HepG2 (cell line): ENCODE measurements around the gene C1orf35. TPM values are rescaled to one million over a fixed set of nuclear protein-coding genes. Genes with fewer than 3 reads are reported as not detected.

Experiments used
- ATAC-seq: fragments of 200-7000 bp; cut with Tn5 transposase; 3 replicates; pipeline ENCODE4 v1.9.1; 2020; ENCODE audit warnings: mild to moderate bottlenecking, moderate library complexity
- BruUV-seq: library from RNA; stranded (reverse); fragments of 400-500 nt; replicated peaks from 2 replicates; lab custom pipeline; 2021; lab: Mats Ljungman, UMichigan
- CTCF ChIA-PET: fragments of 300-600 bp; formaldehyde crosslinking; extraction: SDS; loops from one replicate; lab custom pipeline; 2021; ENCODE audit warnings: low total read pairs, inconsistent platforms, low intra/inter-chr PET ratio; lab: Yijun Ruan, JAX
- POLR2A ChIA-PET: fragments of 350-600 bp; sonication (Branson Sonifier 250); formaldehyde crosslinking; loops from one replicate; lab custom pipeline; 2020; ENCODE audit warnings: antibody characterized with exemption, inconsistent platforms; lab: Yijun Ruan, JAX
- DNase-seq: peaks from one replicate; pipeline ENCODE4 v3.0.0-alpha.2; 2015; ENCODE audit warnings: low spot score
- FAIRE-seq: peaks from 3 replicates; lab custom pipeline; 2011; peaks lifted over from hg19 to GRCh38; lab: Jason Lieb, UNC
- H2AFZ ChIP-seq: one replicate; pipeline ENCODE4 v1.6.1; 2011; ENCODE audit warnings: low read length, inconsistent platforms
- H3K27ac ChIP-seq: fragments of 300-600 bp; 3 replicates; pipeline ENCODE4 v1.8.0; 2011; ENCODE audit warnings: mixed run types, mild to moderate bottlenecking, mixed read lengths, low read length, inconsistent platforms; ENCODE audit not compliant: insufficient read depth; ENCODE audit errors: extremely low read length
- H3K27me3 ChIP-seq, 2 experiments: fragments of 200-600 bp in 1 of 2; 2 replicates in 1 of 2; 3 replicates in 1 of 2; pipeline versions ENCODE4 v1.6.0 to v1.8.0; 2011; ENCODE audit warnings: low read length in 2 of 2, mild to moderate bottlenecking in 2 of 2, moderate library complexity in 2 of 2, inconsistent platforms in 1 of 2; ENCODE audit not compliant: insufficient read depth in 2 of 2, control insufficient read depth in 1 of 2
- H3K36me3 ChIP-seq, 2 experiments: fragments of 200-600 bp in 1 of 2; replicated peaks in 1 of 2; 2 replicates in 1 of 2; 3 replicates in 1 of 2; pipeline versions ENCODE4 v1.5.1 to v1.8.0; 2011; ENCODE audit warnings: low read length in 2 of 2, inconsistent platforms in 1 of 2; ENCODE audit not compliant: insufficient read depth in 2 of 2, control insufficient read depth in 1 of 2
- H3K4me1 ChIP-seq: 2 replicates; pipeline ENCODE4 v1.5.1; 2012; ENCODE audit warnings: low read length, inconsistent platforms; ENCODE audit not compliant: insufficient read depth
- H3K4me2 ChIP-seq: 2 replicates; pipeline ENCODE4 v1.6.0; 2011; ENCODE audit warnings: low read depth, low read length, inconsistent platforms
- H3K4me3 ChIP-seq, 3 experiments: fragments of 200-600 bp in 1 of 3; sonication (generic), shearing (Covaris generic) in 1 of 3; replicated peaks in 1 of 3; 2 replicates each; pipeline ENCODE4 v1.5.1; 2011 to 2016; ENCODE audit warnings: low read length in 3 of 3, inconsistent platforms in 2 of 3, low read depth in 2 of 3, mild to moderate bottlenecking in 2 of 3, control low read depth in 1 of 3, mixed read lengths in 1 of 3; ENCODE audit not compliant: insufficient read depth in 1 of 3
- H3K79me2 ChIP-seq: one replicate; pipeline ENCODE4 v1.6.1; 2011; ENCODE audit warnings: low read length, inconsistent platforms; ENCODE audit not compliant: insufficient read depth
- H3K9ac ChIP-seq: 2 replicates; pipeline ENCODE4 v1.6.0; 2011; ENCODE audit warnings: mild to moderate bottlenecking, low read depth, low read length, inconsistent platforms; ENCODE audit not compliant: insufficient read depth
- H3K9me3 ChIP-seq: 2 replicates; pipeline ENCODE4 v1.5.1; 2012; ENCODE audit warnings: mild to moderate bottlenecking, low read length
- H4K20me1 ChIP-seq: 2 replicates; pipeline ENCODE4 v1.6.0; 2011; ENCODE audit warnings: inconsistent platforms, mild to moderate bottlenecking, low read length, moderate library complexity; ENCODE audit not compliant: insufficient read depth
- AGO2 ChIP-seq: fragments of 200-400 bp; formaldehyde crosslinking; optimal IDR thresholded peaks from 2 replicates; pipeline ENCODE3; 2017; ENCODE audit warnings: mild to moderate bottlenecking, low read depth, low read length, moderate library complexity
- ATF4 ChIP-seq, 2 experiments: fragments of 450-650 bp in 1 of 2; sonication (generic) in 1 of 2; formaldehyde crosslinking; IDR thresholded peaks; 2 replicates each; pipeline versions ENCODE4 v1.5.0 to v1.8.0; 2020 to 2022; ENCODE audit warnings: mild to moderate bottlenecking in 1 of 2, missing genetic modification reagents in 1 of 2
- FOXA1 ChIP-seq, 2 experiments: fragments of 450-650 bp in 1 of 2; sonication (generic) in 1 of 2; formaldehyde crosslinking in 1 of 2; IDR thresholded peaks; 2 replicates each; pipeline versions ENCODE4 v1.4.0 to v1.6.1; 2016 to 2020; ENCODE audit warnings: missing genetic modification reagents in 1 of 2
- HNRNPL ChIP-seq: fragments of 200-400 bp; formaldehyde crosslinking; IDR thresholded peaks from 2 replicates; pipeline ENCODE4 v1.6.1; 2017; ENCODE audit warnings: mild to moderate bottlenecking, low read depth, low read length
- KDM2A ChIP-seq: sonication (generic); formaldehyde crosslinking; IDR thresholded peaks from 2 replicates; pipeline ENCODE4 v1.4.0; 2020; ENCODE audit warnings: low read depth, missing genetic modification reagents, borderline replicate concordance
- KMT2A ChIP-seq: sonication (generic); formaldehyde crosslinking; IDR thresholded peaks from 2 replicates; pipeline ENCODE4 v1.4.0; 2020; ENCODE audit warnings: missing genetic modification reagents
- MYC ChIP-seq: sonication (generic); formaldehyde crosslinking; IDR thresholded peaks from 2 replicates; pipeline ENCODE4 v1.9.0; 2021; ENCODE audit warnings: missing genetic modification reagents, borderline replicate concordance
- SAP130 ChIP-seq: IDR thresholded peaks from 2 replicates; pipeline ENCODE4 v1.6.1; 2016; ENCODE audit warnings: low read depth
- TARDBP ChIP-seq: sonication (generic); formaldehyde crosslinking; IDR thresholded peaks from 2 replicates; pipeline ENCODE4 v1.8.0; 2022; ENCODE audit warnings: mild to moderate bottlenecking, missing genetic modification reagents
- ZBTB1 ChIP-seq: sonication (generic); formaldehyde crosslinking; IDR thresholded peaks from 2 replicates; pipeline ENCODE4 v1.4.0; 2020; ENCODE audit warnings: missing genetic modification reagents, borderline replicate concordance
- ZNF670 ChIP-seq: sonication (generic); formaldehyde crosslinking; IDR thresholded peaks from 2 replicates; pipeline ENCODE4 v1.8.0; 2022; ENCODE audit warnings: mild to moderate bottlenecking, missing genetic modification reagents, borderline replicate concordance
- ZNF839 ChIP-seq: sonication (generic); formaldehyde crosslinking; IDR thresholded peaks from 2 replicates; pipeline ENCODE4 v1.4.0; 2020; ENCODE audit warnings: missing genetic modification reagents, mild to moderate bottlenecking, borderline replicate concordance
- ZSCAN20 ChIP-seq: sonication (generic); formaldehyde crosslinking; IDR thresholded peaks from 2 replicates; pipeline ENCODE4 v1.4.0; 2020; ENCODE audit warnings: missing genetic modification reagents, mild to moderate bottlenecking, borderline replicate concordance
- WGBS: methylation state at CpG from one replicate; pipeline ENCODE4 v1.1.6; 2017; ENCODE audit warnings: low lambda C conversion rate; 5-methylcytosine and 5-hydroxymethylcytosine counted together
- in situ Hi-C: cut with HindIII; loops from 2 replicates; pipeline ENCODE4 v1.10.0; 2017; ENCODE audit warnings: low pct_unique_long_range_greater_than_20kb; ENCODE audit not compliant: extremely low pct_ligation_motif_present
- intact Hi-C: fragments of 100-400 bp; cut with micrococcal nuclease; formaldehyde crosslinking; loops from one replicate; pipeline ENCODE4 v1.10.0; 2022; ENCODE audit not compliant: unreplicated experiment
- polyA plus RNA-seq, 8 experiments: library from polyadenylated mRNA; depleted of rRNA in 3 of 8; stranded (reverse) in 7 of 8; unstranded in 1 of 8; fragments of >200 nt; fragmentation: Illumina TruSeq in 4 of 8; extraction: Trizol in 4 of 8; gene quantifications; 2 replicates each; pipeline versions ENCODE4 v1.2.1 to v1.2.3, GENCODE V29; 2011 to 2016; ENCODE audit warnings: low read depth in 4 of 8, missing spikeins in 1 of 8, mixed read lengths in 1 of 8; ENCODE audit not compliant: insufficient read depth in 1 of 8
- total RNA-seq, 5 experiments: library from RNA; depleted of rRNA; stranded (reverse); fragments of >200 nt; fragmentation: Illumina TruSeq; extraction: Trizol; gene quantifications; 2 replicates each; pipeline ENCODE4 v1.2.3, GENCODE V29; 2016; ENCODE audit warnings: low read depth in 1 of 5
- TF ChIP-seq, protein P1 (sequence below): sonication (generic); formaldehyde crosslinking; IDR thresholded peaks from 2 replicates; pipeline ENCODE4 v1.5.1; 2020; ENCODE audit warnings: mild to moderate bottlenecking, missing genetic modification reagents, borderline replicate concordance

The C1orf35 gene
- total and polyA plus RNA-seq, 2 of the 13 experiments (the other 11 are each of a cell fraction or from before 2014, with no cell fraction given): 8.1 to 19.3 TPM

DNA sequence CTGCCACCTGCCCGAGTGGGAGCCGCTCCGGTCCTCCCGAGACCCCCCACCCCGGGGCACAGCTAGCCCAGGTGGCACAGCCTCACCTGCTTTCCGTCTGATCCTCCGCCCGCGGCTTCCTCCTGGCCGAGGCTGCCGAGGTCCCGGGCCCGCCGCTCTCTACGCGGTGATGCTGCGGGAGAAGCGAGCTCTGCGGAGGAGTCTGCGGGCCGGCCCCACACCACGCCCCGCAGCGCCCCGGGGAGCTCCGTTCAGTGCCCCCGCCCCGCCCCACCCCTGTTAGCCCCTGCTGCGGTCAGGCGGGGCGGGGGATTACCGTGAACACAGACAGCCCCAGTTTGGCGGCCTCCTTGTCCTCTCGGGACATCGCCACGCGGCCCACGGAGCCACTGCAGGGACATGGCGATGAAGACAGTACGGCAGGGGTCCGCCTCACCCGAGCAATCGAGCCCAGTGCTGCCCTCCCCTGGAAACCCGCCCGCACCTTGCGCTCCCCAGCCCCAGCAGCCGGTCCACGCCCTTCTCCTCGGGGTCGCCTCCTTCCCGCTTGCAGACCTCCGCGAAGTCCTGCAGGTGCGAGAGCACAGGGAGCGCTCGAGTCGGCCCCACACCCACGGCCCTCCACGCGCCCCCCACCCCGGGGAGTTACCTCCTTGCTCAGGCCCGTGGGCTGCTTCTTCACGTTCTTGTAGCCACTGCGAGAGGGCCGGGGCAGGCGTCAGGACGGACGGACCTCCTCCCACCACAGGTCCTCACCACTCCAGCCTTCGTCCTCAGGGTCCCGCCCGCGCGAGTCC, 933 bp downstream of the C1orf35 start:
- in situ Hi-C loops (no loop called here), intact Hi-C loops (no loop called here)
- peaks cover 35% of the 10 kb centered on the region for H4K20me1 ChIP-seq
- no peak overlapping the region for H2AFZ ChIP-seq
- FAIRE-seq: no peak
- H3K79me2 ChIP-seq: peaks cover 25% of the 10 kb centered on the region
- DNase-seq: no peak
- H3K9me3 ChIP-seq: no peaks in the 10 kb centered on the region
- peak; percentile 72 for ATAC-seq
- H3K27ac ChIP-seq: peak overlapping the region; percentile 80
- H3K4me2 ChIP-seq: peak overlapping the region; percentile 69
- H3K27me3 ChIP-seq: no peaks in the 10 kb centered on the region; a peak in 1 of 5 replicates
- no TSS peak for BruUV-seq
- H3K4me1 ChIP-seq: peaks cover 28% of the 10 kb centered on the region
- ChIA-PET CTCF (no interaction called here), POLR2A (interaction anchor here (0.6 to 1.0 kb wide), 3 partner anchors 9 to 63 kb away, joined by 3 to 4 read pairs (median 3); partner anchors contain the start of gene IBA57)
- no CpG with 5 or more reads among the region's 73 CpGs for WGBS
- H3K36me3 ChIP-seq: peaks cover 14 to 36% of the 10 kb centered on the region in 2 experiments; a peak in 4 of 5 replicates
- peak overlapping the region; percentile 82 to 93 (median 92) for H3K4me3 ChIP-seq
- H3K9ac ChIP-seq: peak overlapping the region; percentile 79
- TF ChIP-seq SAP130 (CRISPR knock-in tag) (peak; percentile 71), AGO2 (peak; percentile 72), ZBTB1 (CRISPR knock-in tag) (0 out of 2 replicates have a peak, but pooled peaks have one; percentile 23), KDM2A (CRISPR knock-in tag) (peak; percentile 43; the same call in 1 of the 2 replicates), HNRNPL (0 out of 2 replicates have a peak, but pooled peaks have one; percentile 15), ZNF670 (CRISPR knock-in tag) (no peak), MYC (CRISPR knock-in tag) (peak; percentile 40; the same call in 1 of the 2 replicates), KMT2A (CRISPR knock-in tag) (0 out of 2 replicates have a peak, but pooled peaks have one; percentile 30), ZNF839 (CRISPR knock-in tag) (0 out of 2 replicates have a peak, but pooled peaks have one; percentile 9), ATF4 (CRISPR knock-in tag; IDR thresholded peaks at IDR 0.05) (no peak), ZSCAN20 (CRISPR knock-in tag) (no peak), FOXA1 (IDR thresholded peaks at IDR 0.05) (no peak), FOXA1 (CRISPR knock-in tag; IDR thresholded peaks at IDR 0.05) (no peak), TARDBP (no peak)
- TF ChIP-seq, protein P1, sequence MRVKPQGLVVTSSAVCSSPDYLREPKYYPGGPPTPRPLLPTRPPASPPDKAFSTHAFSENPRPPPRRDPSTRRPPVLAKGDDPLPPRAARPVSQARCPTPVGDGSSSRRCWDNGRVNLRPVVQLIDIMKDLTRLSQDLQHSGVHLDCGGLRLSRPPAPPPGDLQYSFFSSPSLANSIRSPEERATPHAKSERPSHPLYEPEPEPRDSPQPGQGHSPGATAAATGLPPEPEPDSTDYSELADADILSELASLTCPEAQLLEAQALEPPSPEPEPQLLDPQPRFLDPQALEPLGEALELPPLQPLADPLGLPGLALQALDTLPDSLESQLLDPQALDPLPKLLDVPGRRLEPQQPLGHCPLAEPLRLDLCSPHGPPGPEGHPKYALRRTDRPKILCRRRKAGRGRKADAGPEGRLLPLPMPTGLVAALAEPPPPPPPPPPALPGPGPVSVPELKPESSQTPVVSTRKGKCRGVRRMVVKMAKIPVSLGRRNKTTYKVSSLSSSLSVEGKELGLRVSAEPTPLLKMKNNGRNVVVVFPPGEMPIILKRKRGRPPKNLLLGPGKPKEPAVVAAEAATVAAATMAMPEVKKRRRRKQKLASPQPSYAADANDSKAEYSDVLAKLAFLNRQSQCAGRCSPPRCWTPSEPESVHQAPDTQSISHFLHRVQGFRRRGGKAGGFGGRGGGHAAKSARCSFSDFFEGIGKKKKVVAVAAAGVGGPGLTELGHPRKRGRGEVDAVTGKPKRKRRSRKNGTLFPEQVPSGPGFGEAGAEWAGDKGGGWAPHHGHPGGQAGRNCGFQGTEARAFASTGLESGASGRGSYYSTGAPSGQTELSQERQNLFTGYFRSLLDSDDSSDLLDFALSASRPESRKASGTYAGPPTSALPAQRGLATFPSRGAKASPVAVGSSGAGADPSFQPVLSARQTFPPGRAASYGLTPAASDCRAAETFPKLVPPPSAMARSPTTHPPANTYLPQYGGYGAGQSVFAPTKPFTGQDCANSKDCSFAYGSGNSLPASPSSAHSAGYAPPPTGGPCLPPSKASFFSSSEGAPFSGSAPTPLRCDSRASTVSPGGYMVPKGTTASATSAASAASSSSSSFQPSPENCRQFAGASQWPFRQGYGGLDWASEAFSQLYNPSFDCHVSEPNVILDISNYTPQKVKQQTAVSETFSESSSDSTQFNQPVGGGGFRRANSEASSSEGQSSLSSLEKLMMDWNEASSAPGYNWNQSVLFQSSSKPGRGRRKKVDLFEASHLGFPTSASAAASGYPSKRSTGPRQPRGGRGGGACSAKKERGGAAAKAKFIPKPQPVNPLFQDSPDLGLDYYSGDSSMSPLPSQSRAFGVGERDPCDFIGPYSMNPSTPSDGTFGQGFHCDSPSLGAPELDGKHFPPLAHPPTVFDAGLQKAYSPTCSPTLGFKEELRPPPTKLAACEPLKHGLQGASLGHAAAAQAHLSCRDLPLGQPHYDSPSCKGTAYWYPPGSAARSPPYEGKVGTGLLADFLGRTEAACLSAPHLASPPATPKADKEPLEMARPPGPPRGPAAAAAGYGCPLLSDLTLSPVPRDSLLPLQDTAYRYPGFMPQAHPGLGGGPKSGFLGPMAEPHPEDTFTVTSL: no peak
